Gastroesophageal sphincter (tissue), 3 donors: ENCODE data around the gene APOD.

ENCODE experiments used
- POLR2A ChIP-seq, 2 donors: fragments of 450-650 bp; IDR thresholded peaks; one replicate each; pipeline ENCODE4 v1.6.1; 2017; ENCODE audit warnings: antibody characterized with exemption in 2 of 2, mild to moderate bottlenecking in 2 of 2, moderate library complexity in 1 of 2
- POLR2AphosphoS5 ChIP-seq: sonication (generic); formaldehyde crosslinking; IDR thresholded peaks from one replicate; pipeline ENCODE4 v1.6.1; 2017; ENCODE audit warnings: antibody characterized with exemption
- TF ChIP-seq, protein P1 (sequence below), 4 experiments: fragments of 200-600 bp in 2 of 4; fragments of 450-650 bp in 2 of 4; sonication (generic) in 1 of 4; IDR thresholded peaks; one replicate each; pipeline ENCODE4 v1.5.1; 2017 to 2019; ENCODE audit warnings: antibody characterized with exemption in 4 of 4, mild to moderate bottlenecking in 2 of 4, moderate library complexity in 2 of 4

DNA sequence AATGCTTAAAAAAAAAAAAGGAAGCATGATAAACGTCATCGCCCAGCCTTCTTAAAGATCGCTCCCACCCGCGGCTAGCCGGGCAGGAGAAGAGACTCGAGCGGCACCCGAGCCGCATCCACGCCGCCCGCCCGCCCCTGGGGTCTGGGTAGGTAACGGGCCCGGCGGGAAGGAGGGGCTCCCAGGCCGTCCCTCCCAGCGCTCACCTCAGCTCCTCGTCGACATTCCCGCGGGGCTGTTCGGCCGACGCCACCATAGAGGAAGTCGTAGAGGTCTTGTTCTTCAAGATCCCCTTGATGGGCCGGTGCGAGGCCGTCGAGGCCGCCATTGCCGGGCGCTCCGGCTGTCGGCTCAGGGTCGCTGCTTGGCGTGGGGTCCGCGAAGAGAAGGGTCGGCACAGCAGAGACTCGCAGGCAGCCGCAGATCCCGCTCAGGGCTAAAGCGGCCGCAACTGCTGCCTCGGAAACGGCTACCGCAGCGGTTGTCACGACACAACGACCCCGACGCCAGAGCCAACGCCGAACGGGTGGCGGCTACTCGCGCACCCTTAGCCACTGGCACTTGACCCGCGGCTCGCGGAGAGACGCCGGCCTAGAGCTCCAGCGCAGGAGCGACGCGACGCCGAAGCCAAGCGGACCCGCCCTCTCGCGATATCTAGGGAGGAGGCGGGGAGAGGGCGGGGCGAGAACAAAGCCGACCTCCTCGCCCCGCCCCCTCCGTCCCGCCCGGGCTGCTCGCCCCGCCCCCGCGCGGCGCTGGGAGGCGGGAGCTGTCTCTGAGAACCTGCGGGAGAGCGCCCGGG lies 40.8 kb downstream of the APOD start, which contains the start of gene PPP1R2:
- TF ChIP-seq POLR2A (IDR thresholded peaks at IDR 0.05) (peak; percentile 96 to 97), POLR2AphosphoS5 (peak; percentile 98)
- TF ChIP-seq, protein P1, sequence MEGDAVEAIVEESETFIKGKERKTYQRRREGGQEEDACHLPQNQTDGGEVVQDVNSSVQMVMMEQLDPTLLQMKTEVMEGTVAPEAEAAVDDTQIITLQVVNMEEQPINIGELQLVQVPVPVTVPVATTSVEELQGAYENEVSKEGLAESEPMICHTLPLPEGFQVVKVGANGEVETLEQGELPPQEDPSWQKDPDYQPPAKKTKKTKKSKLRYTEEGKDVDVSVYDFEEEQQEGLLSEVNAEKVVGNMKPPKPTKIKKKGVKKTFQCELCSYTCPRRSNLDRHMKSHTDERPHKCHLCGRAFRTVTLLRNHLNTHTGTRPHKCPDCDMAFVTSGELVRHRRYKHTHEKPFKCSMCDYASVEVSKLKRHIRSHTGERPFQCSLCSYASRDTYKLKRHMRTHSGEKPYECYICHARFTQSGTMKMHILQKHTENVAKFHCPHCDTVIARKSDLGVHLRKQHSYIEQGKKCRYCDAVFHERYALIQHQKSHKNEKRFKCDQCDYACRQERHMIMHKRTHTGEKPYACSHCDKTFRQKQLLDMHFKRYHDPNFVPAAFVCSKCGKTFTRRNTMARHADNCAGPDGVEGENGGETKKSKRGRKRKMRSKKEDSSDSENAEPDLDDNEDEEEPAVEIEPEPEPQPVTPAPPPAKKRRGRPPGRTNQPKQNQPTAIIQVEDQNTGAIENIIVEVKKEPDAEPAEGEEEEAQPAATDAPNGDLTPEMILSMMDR (IDR thresholded peaks at IDR 0.05), result no peak
